Activated CD4-positive, alpha-beta T cell treated with anti-CD3 and anti-CD28 coated beads, Interleukin-2, amount 10 ng/mL, durations not matched to agents 24 days and 14 days (primary cell): ENCODE data around the gene SEPTIN7. TPM values are rescaled to one million over a fixed set of nuclear protein-coding genes. Genes with fewer than 3 reads are reported as not detected.

Experiments used
- DNase-seq: peaks from one replicate; pipeline ENCODE4 v3.0.0; 2022
- H3K27ac Mint-ChIP-seq: one replicate; pipeline ENCODE4 v1.8.0; 2022; ENCODE audit warnings: mild to moderate bottlenecking, mixed read lengths
- H3K27me3 Mint-ChIP-seq: one replicate; pipeline ENCODE4 v1.8.0; 2022; ENCODE audit warnings: mixed read lengths
- H3K36me3 Mint-ChIP-seq: one replicate; pipeline ENCODE4 v1.8.0; 2022; ENCODE audit warnings: low read depth, mild to moderate bottlenecking, mixed read lengths
- H3K4me1 Mint-ChIP-seq: one replicate; pipeline ENCODE4 v1.8.0; 2021; ENCODE audit warnings: mixed read lengths
- H3K4me3 Mint-ChIP-seq: one replicate; pipeline ENCODE4 v1.8.0; 2022; ENCODE audit warnings: mild to moderate bottlenecking, moderate library complexity, mixed read lengths
- H3K9me3 Mint-ChIP-seq: one replicate; pipeline ENCODE4 v1.8.0; 2021; ENCODE audit warnings: mixed read lengths
- intact Hi-C: fragments of 100-400 bp; cut with micrococcal nuclease; formaldehyde crosslinking; loops from one replicate; pipeline ENCODE4 v1.15.1; 2023
- total RNA-seq: library from RNA; stranded (reverse); gene quantifications from 2 replicates; pipeline ENCODE4 v1.2.3, GENCODE V29; 2022

The SEPTIN7 gene
- total RNA-seq, 1 donor from 2014 or later, result 205 TPM

DNA sequence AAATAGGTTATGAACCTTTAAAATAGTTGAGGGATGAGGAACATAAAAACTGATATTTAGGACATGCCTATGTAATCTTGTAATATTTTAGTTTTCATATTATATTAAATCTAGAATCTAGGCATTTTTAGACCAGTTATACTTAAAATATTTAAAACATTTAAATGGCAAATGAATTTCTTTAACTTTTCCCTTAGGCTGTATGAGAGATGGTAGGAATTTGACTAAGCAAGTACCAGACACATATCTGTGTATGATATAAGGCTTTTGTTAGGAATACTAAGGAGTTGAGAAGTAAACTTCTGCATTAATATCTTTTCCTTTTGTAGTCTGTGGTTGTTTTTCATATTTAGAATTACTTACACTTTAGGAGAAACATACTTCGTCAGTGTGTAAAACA, 25.1 kb downstream of the SEPTIN7 start:
- intact Hi-C loops, result no loop called here
- H3K36me3 Mint-ChIP-seq, result peaks cover 14% of the 10 kb centered on the region

DNA sequence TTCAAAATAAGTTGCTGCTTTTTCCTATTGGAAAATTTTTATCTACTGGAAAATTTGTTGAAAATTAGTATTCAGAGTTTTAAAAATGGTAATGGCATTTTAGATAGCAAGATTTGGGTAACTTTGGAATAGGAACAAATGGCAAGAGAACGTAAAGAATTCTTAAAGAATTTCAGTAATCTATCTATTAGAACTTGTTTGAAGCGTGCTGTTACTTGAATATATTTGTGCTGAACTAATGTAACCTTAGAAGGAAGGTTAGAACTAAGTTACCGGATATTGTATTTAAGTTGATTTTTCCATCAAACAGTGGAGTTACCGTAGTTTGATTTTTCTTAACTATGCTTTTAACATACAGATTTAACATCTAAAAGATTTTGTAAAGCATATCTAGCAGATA, 25.9 kb downstream of the SEPTIN7 start:
- Mint-ChIP-seq H3K4me1 (peaks cover 25% of the 10 kb centered on the region), H3K36me3 (peaks cover 16% of the 10 kb centered on the region), H3K9me3 (no peaks in the 10 kb centered on the region), H3K27me3 (no peaks in the 10 kb centered on the region), H3K4me3 (no peak overlapping the region), H3K27ac (no peak overlapping the region)
- DNase-seq, result no peak
- intact Hi-C loops, result no loop called here

More for the DNA sequence above, 25.1 kb downstream of the SEPTIN7 start:
- Mint-ChIP-seq H3K27ac (no peak overlapping the region), H3K4me3 (no peak overlapping the region), H3K27me3 (no peaks in the 10 kb centered on the region), H3K4me1 (peaks cover 22% of the 10 kb centered on the region), H3K9me3 (no peaks in the 10 kb centered on the region)
- no peak for DNase-seq

DNA sequence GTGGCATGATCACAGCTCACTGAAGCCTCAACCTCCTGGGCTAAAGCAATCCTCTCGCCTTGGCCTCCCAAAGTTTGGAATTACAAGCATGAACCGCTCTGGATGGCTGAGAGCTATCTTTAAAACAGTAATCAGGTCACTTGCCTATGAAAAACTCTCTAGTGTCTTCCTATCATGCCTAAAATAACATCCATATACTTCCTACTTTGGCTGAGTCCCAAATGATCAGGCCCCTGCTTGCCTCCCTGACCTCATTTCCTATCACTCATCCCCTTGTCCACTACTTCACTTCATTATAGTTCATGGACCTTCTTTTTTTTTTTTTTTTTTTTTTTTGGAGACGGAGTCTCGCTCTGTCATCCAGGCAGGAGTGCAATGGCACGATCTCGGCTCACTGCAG, 28.0 kb downstream of the SEPTIN7 start:
- H3K4me3 Mint-ChIP-seq, result no peak overlapping the region
- peaks cover 29% of the 10 kb centered on the region for H3K36me3 Mint-ChIP-seq
- no peaks in the 10 kb centered on the region for H3K9me3 Mint-ChIP-seq
- no peak overlapping the region for H3K27ac Mint-ChIP-seq
- no peaks in the 10 kb centered on the region for H3K27me3 Mint-ChIP-seq
- peaks cover 26% of the 10 kb centered on the region for H3K4me1 Mint-ChIP-seq
- intact Hi-C loops, result no loop called here
- no peak for DNase-seq

DNA sequence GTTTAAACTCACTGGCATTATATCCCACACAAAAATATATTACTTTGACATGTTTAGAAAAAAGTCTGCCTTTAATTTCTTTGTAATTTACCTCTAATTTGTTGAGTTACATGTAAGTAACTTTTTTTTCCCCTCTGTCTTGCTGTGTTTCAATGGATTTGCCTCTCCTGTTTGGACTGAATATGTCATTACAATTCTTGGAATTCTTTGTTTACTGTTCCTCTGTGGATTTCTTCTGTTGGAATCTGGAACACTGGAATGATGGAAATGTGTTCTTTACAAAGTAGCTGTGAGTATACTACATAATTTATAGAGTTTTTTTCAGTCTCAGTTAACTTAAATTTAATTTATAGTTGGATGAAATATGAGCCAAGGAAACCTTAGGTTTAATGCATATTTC, 30.4 kb downstream of the SEPTIN7 start:
- Mint-ChIP-seq H3K27me3 (no peaks in the 10 kb centered on the region), H3K9me3 (no peaks in the 10 kb centered on the region), H3K36me3 (peaks cover 45% of the 10 kb centered on the region), H3K4me1 (peaks cover 32% of the 10 kb centered on the region), H3K4me3 (no peak overlapping the region), H3K27ac (no peak overlapping the region)
- intact Hi-C loops, result no loop called here
- no peak for DNase-seq

DNA sequence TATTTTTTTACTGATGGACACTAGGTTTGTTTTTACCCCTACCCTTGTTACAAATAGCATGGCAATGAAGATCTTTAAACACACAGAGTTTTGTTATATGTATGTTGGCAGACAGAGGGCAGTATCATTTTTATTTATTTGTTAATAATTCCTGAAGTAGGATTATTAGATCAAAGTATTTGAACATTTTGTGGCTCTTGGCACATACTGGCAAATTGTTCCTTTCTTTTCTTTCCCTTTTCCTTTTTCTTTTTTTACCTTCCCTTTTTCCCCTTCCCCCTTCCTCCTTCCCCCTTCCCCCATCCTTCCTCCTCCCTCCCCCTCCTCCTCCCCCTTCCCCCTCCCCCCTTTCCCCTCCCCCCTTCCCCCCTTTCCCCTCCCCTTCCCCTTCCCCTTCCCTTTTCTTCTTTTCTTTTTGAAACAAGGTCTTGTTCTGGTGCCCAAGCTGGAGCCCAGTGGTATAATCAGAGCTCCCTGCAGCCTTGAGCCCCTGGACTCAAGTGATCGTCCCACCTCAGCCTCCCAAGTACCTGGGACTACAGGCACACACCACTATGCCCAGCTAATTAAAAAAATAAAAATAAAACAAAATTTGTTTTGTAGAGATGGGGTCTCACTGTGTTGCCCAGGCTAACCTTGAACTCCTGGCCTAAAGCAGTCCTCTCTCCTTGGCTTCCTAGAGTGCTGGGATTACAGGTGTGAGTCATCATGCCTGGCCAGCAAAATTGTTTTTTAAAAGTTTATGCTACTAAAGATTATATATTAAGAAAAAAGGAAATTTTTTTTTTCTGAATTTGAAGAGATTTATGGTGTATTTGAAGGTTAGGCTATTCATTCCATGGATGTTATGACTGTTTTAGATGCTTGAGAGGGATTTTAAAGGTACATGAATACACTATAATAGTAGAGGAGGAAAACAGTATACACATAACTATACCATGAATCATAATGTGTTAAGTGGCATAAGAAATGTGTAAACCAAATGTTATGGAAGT, 39.3 kb downstream of the SEPTIN7 start:
- DNase-seq, result no peak
- no peaks in the 10 kb centered on the region for H3K27me3 Mint-ChIP-seq
- peaks cover 16% of the 10 kb centered on the region for H3K4me1 Mint-ChIP-seq
- no peaks in the 10 kb centered on the region for H3K9me3 Mint-ChIP-seq
- no peak overlapping the region for H3K4me3 Mint-ChIP-seq
- H3K27ac Mint-ChIP-seq, result no peak overlapping the region
- H3K36me3 Mint-ChIP-seq, result peaks cover 37% of the 10 kb centered on the region
- intact Hi-C loops, result loop anchor here (2.0 to 5.0 kb wide), 2 partner anchors 21 to 37 kb away; no protein-coding TSS in a partner anchor

DNA sequence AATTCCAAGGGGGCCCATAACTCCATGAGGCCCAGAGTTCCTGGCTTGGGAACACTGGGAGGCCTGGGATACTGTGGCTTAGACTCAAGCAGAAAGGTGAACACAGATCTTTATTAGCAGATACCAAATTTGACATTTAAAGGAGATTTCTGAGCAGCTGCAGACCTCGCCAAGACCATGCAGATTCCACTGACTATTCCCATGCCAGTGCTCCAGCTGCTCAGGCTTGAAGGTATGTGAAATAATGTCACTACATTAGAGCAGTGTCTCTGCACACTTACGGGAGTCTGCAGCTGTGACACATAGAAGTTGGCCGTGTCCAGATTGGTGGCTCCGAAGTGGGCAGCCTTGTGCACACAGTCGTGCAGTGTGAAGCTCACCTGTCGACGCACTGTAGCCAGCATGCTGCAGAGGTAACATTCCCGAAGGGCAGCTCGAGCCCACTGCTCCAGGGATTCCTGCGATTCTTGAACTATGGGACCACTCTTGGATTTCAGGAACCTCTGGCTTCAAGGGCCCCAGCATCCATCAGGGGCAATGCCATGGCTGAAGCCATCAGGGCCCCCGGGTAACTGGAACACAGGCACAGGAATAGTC, 46.1 kb downstream of the SEPTIN7 start:
- peaks cover 24% of the 10 kb centered on the region for H3K36me3 Mint-ChIP-seq

DNA sequence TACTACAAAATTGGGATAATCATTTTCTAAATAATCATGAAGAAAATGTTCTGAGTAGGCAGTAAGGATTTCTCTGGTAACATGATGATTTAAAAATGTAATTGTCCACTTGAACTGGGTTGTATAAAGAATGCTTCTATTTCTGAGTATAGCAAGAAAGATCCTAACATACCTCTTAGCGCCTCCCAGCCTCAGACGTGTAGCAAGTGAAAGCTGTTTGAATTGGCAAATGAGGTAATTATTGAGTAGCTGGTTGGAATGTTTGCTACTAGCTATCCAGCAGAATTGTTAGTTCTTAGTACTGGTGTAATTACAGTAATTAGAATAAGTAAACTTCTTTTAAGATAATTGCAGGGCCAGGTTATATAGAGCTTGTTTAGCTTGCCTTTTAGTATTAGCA, 47.9 kb downstream of the SEPTIN7 start:
- H3K27me3 Mint-ChIP-seq, result no peaks in the 10 kb centered on the region
- intact Hi-C loops, result no loop called here
- H3K36me3 Mint-ChIP-seq, result peaks cover 28% of the 10 kb centered on the region
- no peak overlapping the region for H3K27ac Mint-ChIP-seq
- no peak for DNase-seq
- H3K4me1 Mint-ChIP-seq, result peaks cover 4% of the 10 kb centered on the region
- no peaks in the 10 kb centered on the region for H3K9me3 Mint-ChIP-seq
- no peak overlapping the region for H3K4me3 Mint-ChIP-seq

More for the DNA sequence above, 46.1 kb downstream of the SEPTIN7 start:
- H3K27ac Mint-ChIP-seq, result no peak overlapping the region
- H3K4me3 Mint-ChIP-seq, result no peak overlapping the region
- H3K9me3 Mint-ChIP-seq, result no peaks in the 10 kb centered on the region
- H3K4me1 Mint-ChIP-seq, result peaks cover 4% of the 10 kb centered on the region
- intact Hi-C loops, result no loop called here
- H3K27me3 Mint-ChIP-seq, result no peaks in the 10 kb centered on the region
- DNase-seq, result no peak

DNA sequence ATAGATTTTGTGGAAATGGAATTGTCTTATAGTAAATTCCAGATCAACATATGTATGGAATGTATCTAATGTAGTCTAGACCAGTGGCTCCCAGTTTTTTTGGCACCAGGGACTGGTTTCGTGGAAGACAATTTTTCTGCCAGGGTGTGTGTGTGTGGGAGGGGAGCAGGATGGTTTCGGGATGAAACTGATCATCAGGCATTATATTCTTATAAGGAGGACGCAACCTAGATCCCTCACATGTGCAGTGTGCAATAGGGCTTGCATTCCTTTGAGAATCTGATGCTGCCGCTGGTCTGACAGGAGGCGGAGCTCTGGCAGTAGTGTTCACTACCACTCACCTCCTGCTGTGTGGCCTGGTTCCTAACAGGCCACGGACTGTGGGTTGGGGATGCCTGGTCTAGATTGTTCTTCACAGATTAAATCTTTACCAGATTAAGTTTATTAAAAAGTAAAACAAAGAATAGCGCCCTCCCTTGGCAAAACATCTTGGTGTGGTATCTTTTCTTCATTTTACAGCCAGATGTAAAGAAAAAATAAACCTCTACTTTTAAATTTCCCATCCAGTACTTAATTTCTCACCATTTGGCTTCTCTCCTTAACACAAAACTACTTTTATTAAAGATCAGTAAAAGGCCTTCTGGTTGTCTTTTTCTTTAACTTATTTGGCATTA, 48.4 kb downstream of the SEPTIN7 start:
- peaks cover 28% of the 10 kb centered on the region for H3K36me3 Mint-ChIP-seq
- no peak overlapping the region for H3K4me3 Mint-ChIP-seq
- no peaks in the 10 kb centered on the region for H3K9me3 Mint-ChIP-seq
- no peak overlapping the region for H3K27ac Mint-ChIP-seq
- no peaks in the 10 kb centered on the region for H3K27me3 Mint-ChIP-seq
- intact Hi-C loops, result no loop called here
- no peak for DNase-seq
- H3K4me1 Mint-ChIP-seq, result peaks cover 3% of the 10 kb centered on the region

DNA sequence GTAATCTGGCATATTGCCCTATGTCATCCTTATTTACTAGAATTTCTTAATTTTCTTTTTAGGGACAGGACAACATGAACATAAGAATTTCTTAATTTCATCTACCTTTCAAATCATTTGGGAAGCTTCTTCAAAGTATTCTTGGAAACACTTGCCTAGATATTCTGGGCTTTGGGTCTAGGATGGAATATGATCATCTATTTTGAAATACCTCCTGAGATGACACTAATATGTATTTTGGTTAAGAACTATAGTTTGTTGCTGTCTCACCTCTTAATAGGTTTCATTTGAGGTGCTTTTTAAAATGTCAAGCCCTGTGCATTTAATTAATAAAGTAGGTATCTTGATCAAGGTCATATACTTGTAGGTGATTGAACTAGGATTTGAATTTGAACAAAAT, 49.1 kb downstream of the SEPTIN7 start:
- Mint-ChIP-seq H3K4me1 (peaks cover 3% of the 10 kb centered on the region), H3K9me3 (no peaks in the 10 kb centered on the region), H3K27me3 (no peaks in the 10 kb centered on the region), H3K36me3 (peaks cover 25% of the 10 kb centered on the region), H3K4me3 (no peak overlapping the region), H3K27ac (no peak overlapping the region)
- intact Hi-C loops, result no loop called here
- no peak for DNase-seq

Other genes starting within 250 kb of the SEPTIN7 start
- gene HERPUD2, start 105.9 kb upstream of the SEPTIN7 start, total RNA-seq, result 20.3 and 20.4 TPM in 2 replicates